Lung (tissue), 12 donors: ENCODE results near the gene TMTC2. TPM values are rescaled to one million over a fixed set of nuclear protein-coding genes. Genes with fewer than 3 reads are reported as not detected.

Source experiments
- ATAC-seq: fragments of 200-7000 bp; cut with Tn5 transposase; one replicate; pipeline ENCODE4 v1.9.1; 2020; ENCODE audit warnings: moderate number of reproducible peaks; ENCODE audit not compliant: insufficient read depth, low FRiP score
- DNase-seq, 3 donors: peaks; one replicate each; pipeline ENCODE4 v3.0.0-alpha.2; 2013 to 2017
- H3K27ac ChIP-seq, 2 donors: one replicate each; pipeline ENCODE4 v1.5.1; 2013; ENCODE audit warnings: mild to moderate bottlenecking in 2 of 2, moderate library complexity in 2 of 2, control low read depth in 1 of 2, inconsistent platforms in 1 of 2, low read depth in 1 of 2, low read length in 1 of 2
- H3K27me3 ChIP-seq, 3 donors: one replicate each; pipeline ENCODE4 v1.5.1; 2013; ENCODE audit warnings: low read length in 2 of 3; ENCODE audit not compliant: control insufficient read depth in 3 of 3, insufficient read depth in 3 of 3
- H3K36me3 ChIP-seq, 4 donors: one replicate each; pipeline ENCODE4 v1.5.1; 2013; ENCODE audit warnings: low read length in 4 of 4, mild to moderate bottlenecking in 1 of 4, moderate library complexity in 1 of 4; ENCODE audit not compliant: control insufficient read depth in 4 of 4, insufficient read depth in 4 of 4
- H3K4me1 ChIP-seq, 5 donors: one replicate each; pipeline ENCODE4 v1.5.1; 2013; ENCODE audit warnings: low read length in 5 of 5, mild to moderate bottlenecking in 2 of 5, moderate library complexity in 1 of 5; ENCODE audit not compliant: control insufficient read depth in 5 of 5, insufficient read depth in 5 of 5
- H3K4me3 ChIP-seq: one replicate; pipeline ENCODE4 v1.5.1; 2013; ENCODE audit warnings: mild to moderate bottlenecking, control low read depth, moderate library complexity
- H3K9ac ChIP-seq, 2 donors: one replicate each; pipeline ENCODE4 v1.5.1; 2013; ENCODE audit warnings: low read length in 2 of 2, control low read depth in 1 of 2; ENCODE audit not compliant: insufficient read depth in 1 of 2
- H3K9me3 ChIP-seq, 4 donors: one replicate each; pipeline ENCODE4 v1.5.1; 2013; ENCODE audit warnings: low read length in 3 of 4, mild to moderate bottlenecking in 1 of 4, moderate library complexity in 1 of 4; ENCODE audit not compliant: control insufficient read depth in 4 of 4, insufficient read depth in 3 of 4
- WGBS, 2 donors: extraction: QIAGEN DNeasy Blood & Tissue Kit; methylation state at CpG; one replicate each; pipeline ENCODE4 v1.1.7; 2013; 5-methylcytosine and 5-hydroxymethylcytosine counted together
- polyA plus RNA-seq, 2 donors: library from polyadenylated mRNA; stranded (reverse); fragments of 200-250 nt; gene quantifications; one replicate each; pipeline ENCODE4 v1.2.1, GENCODE V29; 2013
- total RNA-seq, 2 donors: library from RNA; depleted of rRNA in 1 of 2; stranded (reverse); fragments of >200 nt in 1 of 2; gene quantifications; one replicate each; pipeline ENCODE4 v1.2.1, GENCODE V29; 2014 to 2021
- TF ChIP-seq, protein P1 (sequence below): IDR thresholded peaks from 2 replicates; pipeline ENCODE4 v1.5.1; 2012; ENCODE audit warnings: mild to moderate bottlenecking; ENCODE audit errors: control extremely low read depth, extremely low read depth
- donor health status: control.
- donor health status: control.
- donor health status: Bipolar disorder and iron deficiency.
- donor health status: healthy.
- donor health status: DM: yes; HTN: yes; CAD: no.

TMTC2 gene
- total and polyA plus RNA-seq, 4 donors = 5.3 to 77.1 (median 14.0) TPM

DNA sequence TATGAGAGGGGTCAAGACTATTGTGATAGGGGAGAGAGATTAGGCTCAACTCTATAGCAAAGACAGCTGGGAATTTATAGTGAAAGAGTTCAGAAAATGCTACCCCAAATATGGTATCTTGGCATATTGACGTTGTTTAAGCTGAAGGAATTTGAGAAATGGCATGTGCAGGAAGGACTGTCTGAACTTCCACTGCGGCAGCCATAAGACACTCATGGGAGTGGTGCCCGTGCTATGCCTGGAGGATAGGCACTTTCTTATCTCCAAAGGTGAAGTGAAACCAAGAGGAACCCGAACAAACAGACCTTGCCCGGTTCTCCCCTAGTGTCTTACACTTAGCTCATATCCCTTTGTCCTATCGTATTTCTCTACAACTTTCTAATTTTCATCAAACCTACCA, 390.3 kb downstream of the TMTC2 start:
- no peaks in the 10 kb centered on the region for H3K27me3 ChIP-seq
- DNase-seq (no peak), ATAC-seq (no peak)
- no peak overlapping the region for H3K4me3 ChIP-seq
- H3K27ac ChIP-seq = no peak overlapping the region
- peaks cover 0 to 4% (median 2%) of the 10 kb centered on the region in 4 donors for H3K36me3 ChIP-seq
- WGBS, 2 donors = 88 to 92% methylated on average over 6 of the region's 6 CpGs
- H3K9ac ChIP-seq = no peak overlapping the region
- no peaks in the 10 kb centered on the region for H3K4me1 ChIP-seq
- TF ChIP-seq, protein P1, sequence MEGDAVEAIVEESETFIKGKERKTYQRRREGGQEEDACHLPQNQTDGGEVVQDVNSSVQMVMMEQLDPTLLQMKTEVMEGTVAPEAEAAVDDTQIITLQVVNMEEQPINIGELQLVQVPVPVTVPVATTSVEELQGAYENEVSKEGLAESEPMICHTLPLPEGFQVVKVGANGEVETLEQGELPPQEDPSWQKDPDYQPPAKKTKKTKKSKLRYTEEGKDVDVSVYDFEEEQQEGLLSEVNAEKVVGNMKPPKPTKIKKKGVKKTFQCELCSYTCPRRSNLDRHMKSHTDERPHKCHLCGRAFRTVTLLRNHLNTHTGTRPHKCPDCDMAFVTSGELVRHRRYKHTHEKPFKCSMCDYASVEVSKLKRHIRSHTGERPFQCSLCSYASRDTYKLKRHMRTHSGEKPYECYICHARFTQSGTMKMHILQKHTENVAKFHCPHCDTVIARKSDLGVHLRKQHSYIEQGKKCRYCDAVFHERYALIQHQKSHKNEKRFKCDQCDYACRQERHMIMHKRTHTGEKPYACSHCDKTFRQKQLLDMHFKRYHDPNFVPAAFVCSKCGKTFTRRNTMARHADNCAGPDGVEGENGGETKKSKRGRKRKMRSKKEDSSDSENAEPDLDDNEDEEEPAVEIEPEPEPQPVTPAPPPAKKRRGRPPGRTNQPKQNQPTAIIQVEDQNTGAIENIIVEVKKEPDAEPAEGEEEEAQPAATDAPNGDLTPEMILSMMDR = no peak
- H3K9me3 ChIP-seq = peaks cover 0 to under 1% (median 0%) of the 10 kb centered on the region in 4 donors

DNA sequence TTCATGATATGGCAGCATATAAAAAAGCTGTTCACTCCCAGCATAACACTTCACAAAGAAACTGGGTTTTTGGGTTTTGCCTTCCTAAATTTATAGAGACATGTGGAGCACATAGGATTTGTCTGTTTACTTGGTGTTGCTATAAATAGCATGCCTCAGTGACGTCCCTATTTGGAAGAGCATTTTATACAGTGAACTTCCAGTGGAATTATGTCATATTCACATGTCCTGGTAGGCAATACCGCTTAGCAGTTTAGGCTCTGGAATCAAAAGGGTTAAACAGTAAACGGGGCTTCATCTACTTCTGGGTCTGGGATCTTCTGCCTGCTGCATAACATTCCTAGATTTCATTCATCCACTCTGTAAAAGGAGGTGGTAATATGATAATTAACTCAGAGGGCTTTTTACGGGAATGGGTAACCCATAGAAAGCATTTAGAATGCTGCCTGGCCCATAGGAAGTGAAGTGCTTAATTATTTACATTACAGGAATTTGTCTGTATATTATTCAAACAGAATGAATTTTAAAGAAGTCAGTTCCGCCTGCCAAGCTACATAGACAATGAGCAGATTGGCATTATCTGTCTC, 396.1 kb downstream of the TMTC2 start:
- ATAC-seq (no peak), DNase-seq (peak in 2 of 3 donors; percentile 72 to 81)
- WGBS, 2 donors = 52 to 54% methylated on average over 5 of the region's 5 CpGs
- H3K4me1 ChIP-seq = peaks cover 0 to 8% (median 3%) of the 10 kb centered on the region in 5 donors
- H3K27me3 ChIP-seq = no peaks in the 10 kb centered on the region
- H3K9me3 ChIP-seq = no peaks in the 10 kb centered on the region
- no peak overlapping the region for H3K27ac ChIP-seq
- H3K36me3 ChIP-seq = peaks cover 0 to 2% (median 0%) of the 10 kb centered on the region in 4 donors
- H3K9ac ChIP-seq = no peak overlapping the region
- TF ChIP-seq, protein P1 = no peak
- no peak overlapping the region for H3K4me3 ChIP-seq

DNA sequence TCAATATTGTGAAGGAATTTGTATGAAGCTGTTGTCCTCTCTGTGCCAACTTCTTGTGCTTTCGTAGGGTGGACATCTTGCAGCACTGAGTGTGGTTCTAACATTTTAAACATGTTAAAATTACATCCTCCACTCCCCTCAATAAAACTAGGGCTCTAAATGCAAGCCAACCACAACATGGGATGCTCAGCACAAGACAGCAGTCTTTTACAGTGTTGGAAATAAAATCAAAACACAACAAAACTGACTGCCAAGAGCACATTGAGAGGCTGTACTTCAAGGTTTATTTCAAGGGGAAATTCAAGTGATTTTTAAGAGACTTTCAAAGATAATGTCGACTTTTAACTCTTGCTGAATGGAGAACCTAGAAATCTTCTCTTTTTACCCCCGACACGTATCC, 396.9 kb downstream of the TMTC2 start:
- no peak overlapping the region for H3K4me3 ChIP-seq
- DNase-seq (no peak), ATAC-seq (no peak)
- peaks cover 0 to 8% (median 3%) of the 10 kb centered on the region in 5 donors for H3K4me1 ChIP-seq
- 65 to 66% methylated on average over 4 of the region's 4 CpGs for WGBS, 2 donors
- H3K9ac ChIP-seq = no peak overlapping the region
- H3K27ac ChIP-seq = no peak overlapping the region
- H3K36me3 ChIP-seq = no peaks in the 10 kb centered on the region
- no peaks in the 10 kb centered on the region for H3K9me3 ChIP-seq
- TF ChIP-seq, protein P1 = no peak
- no peaks in the 10 kb centered on the region for H3K27me3 ChIP-seq
